ENCODE measurements around the gene MYBPC1.

The MYBPC1 gene

GRCh38 chr12:101599771-101600484 is 5.2 kb downstream of the MYBPC1 start:
- in situ Hi-C loops (cut with MboI; ENCODE audit: low sequenced_read_pairs) = no loop called here

DNA sequence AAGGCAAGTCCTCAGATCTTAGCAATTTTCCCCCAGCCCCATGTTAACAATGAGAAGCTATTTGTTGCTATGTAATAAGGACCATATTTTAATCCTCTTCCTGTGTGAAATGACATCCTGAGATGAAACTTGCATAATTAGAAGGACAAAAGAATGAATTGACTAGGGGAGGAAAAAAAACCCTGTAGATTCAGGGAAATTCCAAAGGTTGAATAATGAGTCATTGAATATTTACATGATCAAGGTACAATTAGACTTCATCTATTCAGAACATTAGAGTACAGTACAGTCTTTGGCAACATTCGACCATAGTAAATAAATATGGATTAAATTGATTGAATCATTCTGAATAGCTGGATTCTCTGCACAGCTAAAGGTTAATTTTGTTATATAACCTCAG is 9.4 kb downstream of the MYBPC1 start:
- in situ Hi-C loops (cut with MboI; ENCODE audit: low sequenced_read_pairs) = no loop called here

DNA sequence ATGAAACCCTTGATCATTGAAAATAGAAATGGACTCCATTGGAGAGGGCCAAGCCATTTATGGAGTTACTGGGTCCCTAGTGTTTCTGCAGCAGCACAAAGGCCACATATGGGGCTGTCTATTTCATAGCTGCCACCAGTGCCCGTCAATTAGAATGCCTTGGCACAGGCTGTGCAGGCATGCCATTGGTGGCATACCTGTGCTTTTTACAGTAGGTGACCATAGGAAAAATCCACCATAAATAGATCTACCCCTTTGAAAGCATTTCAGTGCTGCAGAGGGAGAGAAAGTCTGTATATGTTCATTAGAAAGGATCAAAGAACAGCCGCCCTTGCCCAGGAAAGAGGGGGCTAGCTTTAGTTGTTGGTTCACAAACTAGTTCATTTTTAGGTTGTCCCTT is 13.1 kb downstream of the MYBPC1 start:
- in situ Hi-C loops (cut with MboI; ENCODE audit: low sequenced_read_pairs) = no loop called here

DNA sequence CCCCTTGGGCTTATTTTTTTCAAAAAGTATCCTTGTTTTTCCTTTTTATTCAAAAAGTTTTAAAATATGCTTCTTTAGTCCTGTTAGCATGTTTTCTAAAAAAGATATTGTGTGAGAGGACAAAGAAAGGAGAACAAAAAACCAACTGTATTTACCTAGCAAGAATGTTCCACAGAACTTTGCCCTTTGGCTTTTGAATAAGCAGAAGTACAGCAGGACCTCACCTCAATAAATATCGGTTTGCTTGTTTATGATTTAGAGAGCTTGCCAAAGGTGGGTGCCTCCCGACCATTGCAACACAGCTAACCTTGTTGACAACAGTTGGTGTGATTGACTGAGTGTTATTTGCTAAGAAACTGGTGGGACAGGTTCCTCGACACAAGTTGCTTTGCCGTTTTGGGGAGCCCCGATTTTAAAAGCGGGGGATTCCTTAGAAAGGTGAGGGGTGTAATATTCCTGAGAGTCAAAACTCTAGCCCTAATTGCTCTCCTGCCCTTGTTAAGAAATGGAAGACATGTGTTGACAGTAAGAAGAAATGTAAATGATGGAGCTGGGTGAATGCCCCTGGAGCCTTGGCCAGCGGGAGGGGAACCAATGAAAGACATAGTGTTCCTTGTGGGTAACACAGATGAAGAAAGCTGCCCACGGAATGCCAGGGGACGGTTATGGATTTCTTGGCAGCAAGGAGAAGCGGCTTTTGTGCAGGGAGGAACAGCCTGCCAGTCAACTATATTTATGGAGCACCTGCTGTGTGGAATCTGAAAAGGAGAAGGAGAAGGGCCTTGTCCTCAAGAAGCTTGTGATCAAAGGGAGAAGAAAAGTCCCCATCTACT is 13.7 kb downstream of the MYBPC1 start:
- in situ Hi-C loops (cut with MboI; ENCODE audit: low sequenced_read_pairs) = no loop called here

DNA sequence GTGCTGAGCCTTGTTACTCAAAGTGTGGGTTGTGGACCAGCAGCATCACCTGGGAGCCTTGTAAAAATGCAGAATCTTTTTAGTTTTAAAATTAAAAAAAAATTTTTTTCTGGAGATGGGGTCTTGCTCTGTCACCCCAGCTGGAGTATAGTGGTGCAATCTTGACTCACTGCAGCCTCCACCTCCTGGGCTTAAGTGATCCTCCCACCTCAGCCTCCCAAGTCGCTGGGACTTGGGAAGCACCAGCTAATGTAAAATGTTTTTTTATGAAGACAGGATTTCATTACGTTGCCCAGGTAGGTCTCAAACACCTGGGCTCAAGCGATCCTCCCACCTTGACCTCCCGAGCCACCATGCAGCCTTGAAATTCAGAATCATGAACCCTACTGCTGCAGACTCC is 14.4 kb downstream of the MYBPC1 start:
- in situ Hi-C loops (cut with MboI; ENCODE audit: low sequenced_read_pairs) = no loop called here

GRCh38 chr12:101612160-101612916 is 17.6 kb downstream of the MYBPC1 start:
- in situ Hi-C loops (cut with MboI; ENCODE audit: low sequenced_read_pairs) = no loop called here

DNA sequence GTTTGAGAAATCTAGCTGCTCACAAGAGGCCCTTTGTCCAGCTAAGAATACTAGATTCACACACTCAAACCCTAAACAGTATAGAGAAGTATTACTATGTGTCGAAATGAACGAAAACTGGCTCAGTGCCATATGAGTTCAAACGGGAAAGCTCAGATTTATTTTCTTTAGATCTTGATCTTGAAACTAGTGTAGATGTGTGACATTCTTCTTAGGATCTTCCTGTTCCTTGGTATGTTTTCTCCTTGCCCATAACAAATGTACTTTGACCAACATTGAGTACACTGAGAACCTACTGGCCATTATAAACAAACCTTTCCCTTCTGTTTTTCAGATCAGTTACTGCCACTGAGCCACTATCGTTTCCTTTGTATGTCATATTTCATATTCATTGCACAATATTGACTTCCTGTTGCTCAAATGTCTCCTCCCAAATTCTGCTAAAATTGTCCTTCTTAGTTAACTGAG is 21.3 kb downstream of the MYBPC1 start:
- in situ Hi-C loops (cut with MboI; ENCODE audit: low sequenced_read_pairs) = no loop called here

DNA sequence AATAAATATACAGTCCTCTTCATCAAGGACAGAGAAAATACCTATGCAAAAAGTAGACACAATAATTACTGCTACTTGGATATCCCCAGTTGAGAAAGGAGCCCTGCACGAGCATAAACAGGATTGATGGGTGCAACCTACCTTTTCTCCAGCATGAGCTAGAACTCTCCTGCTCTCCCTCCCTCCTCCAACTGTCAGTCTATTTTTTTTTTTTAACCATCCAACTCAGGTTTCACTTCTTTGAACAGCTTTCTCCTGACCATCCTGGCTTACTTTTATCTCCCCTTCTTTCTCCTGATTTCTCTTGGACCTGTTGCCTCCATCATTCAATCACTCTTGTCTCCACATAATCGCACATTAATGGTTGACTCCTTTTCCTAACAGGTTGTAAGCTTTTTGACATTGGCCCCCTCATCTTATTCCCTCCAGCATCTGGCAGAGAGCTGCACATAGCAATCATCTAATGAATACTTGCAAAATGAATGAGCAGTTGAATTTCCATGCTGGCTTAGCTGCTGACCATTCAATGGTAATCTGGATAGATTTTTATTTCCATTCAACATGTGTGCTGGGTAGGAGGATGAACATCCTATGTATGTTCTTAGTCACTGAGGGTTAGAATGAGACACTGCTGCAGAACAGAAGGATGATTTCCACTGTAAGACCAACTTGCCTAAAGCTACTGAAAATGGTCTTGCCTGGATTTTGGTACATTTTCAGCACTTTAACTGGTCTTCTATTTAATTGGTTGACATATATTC is 24.4 kb downstream of the MYBPC1 start:
- in situ Hi-C loops (cut with MboI; ENCODE audit: low sequenced_read_pairs) = no loop called here

- in situ Hi-C loops (cut with MboI; ENCODE audit: low sequenced_read_pairs) = no loop called here
Measured at GRCh38 chr12:101619858-101620761, 25.3 kb downstream of the MYBPC1 start.

DNA sequence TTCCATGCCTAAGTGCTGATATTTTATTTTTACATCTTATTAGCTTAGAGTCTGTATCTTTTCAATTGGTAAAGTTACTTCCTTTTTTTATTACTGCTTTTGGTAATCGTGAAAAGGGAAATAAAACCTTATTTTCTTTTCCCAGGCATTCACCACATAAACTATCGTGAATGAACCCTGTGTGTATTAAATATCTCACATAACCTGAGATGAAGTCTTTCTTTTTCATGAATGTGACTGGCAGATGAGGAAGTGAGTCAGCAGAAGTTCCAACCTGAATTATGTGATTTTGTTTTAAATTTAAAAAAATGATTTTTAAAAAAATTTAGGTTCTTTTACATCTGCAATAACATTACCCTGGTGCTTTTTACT is 26.0 kb downstream of the MYBPC1 start:
- in situ Hi-C loops (cut with MboI; ENCODE audit: low sequenced_read_pairs) = no loop called here

DNA sequence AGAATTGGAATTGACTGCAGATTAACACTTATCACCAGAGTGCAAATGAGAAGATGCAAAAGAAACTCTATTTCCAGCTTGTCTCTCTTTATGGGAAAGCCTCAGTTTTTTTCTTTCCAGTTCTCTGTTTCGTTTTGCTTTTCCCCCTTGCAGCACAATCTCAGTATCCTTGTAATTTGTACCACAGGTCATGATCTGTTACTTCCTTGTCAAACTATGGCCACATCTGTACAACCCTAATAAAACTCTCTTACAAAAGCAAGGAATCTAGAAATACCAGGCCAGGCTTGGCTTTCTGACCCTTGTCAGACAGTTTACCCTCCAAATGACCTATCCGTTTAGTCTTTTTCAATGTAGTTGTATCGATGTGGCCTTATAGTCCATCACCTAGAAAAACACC is 33.9 kb downstream of the MYBPC1 start:
- in situ Hi-C loops (cut with MboI; ENCODE audit: low sequenced_read_pairs) = no loop called here

DNA sequence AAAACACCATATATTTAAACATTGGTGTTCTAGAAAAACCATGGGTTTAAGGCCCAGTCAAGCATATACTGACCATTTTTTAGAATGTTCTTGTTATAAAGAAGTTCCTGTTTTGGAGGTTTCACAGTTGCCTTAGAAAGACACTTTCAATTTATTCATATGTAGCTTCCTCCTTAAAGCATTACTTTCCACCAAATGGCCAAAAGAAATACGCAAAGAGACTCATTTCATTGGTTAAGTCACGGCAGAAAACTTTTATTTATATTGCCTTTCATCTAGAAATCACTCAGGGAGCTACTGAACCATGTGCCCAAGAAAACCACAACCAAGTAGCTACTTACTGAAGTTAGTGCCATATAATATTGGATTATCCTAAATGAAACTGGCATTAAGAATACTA is 40.0 kb downstream of the MYBPC1 start:
- in situ Hi-C loops (cut with MboI; ENCODE audit: low sequenced_read_pairs) = no loop called here

DNA sequence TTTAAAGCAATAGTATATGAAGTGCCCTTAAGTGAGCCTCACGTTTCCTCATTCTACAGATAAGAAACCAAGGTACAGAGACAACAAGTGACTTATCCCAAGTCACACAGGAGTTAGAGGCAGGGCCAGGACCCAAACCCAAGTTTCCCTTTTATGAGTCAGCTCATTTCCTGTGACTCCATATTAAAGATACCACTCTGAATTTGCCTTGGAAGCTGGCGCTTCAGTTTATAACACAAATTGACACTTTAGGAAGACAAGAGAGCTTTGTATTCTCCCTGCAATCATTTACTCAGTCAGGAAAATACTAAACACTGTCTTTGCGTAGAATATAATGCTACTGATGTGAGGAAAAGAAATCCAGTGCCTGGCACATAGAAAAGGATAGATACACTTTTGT is 43.2 kb downstream of the MYBPC1 start:
- in situ Hi-C loops (cut with MboI; ENCODE audit: low sequenced_read_pairs) = no loop called here

- in situ Hi-C loops (cut with MboI; ENCODE audit: low sequenced_read_pairs) = no loop called here
Measured at GRCh38 chr12:101642115-101643067, 47.6 kb downstream of the MYBPC1 start.

GRCh38 chr12:101647711-101648110 is 52.9 kb downstream of the MYBPC1 start:
- in situ Hi-C loops (cut with MboI; ENCODE audit: low sequenced_read_pairs) = no loop called here

GRCh38 chr12:101648195-101648594 is 53.4 kb downstream of the MYBPC1 start:
- in situ Hi-C loops (cut with MboI; ENCODE audit: low sequenced_read_pairs) = no loop called here

DNA sequence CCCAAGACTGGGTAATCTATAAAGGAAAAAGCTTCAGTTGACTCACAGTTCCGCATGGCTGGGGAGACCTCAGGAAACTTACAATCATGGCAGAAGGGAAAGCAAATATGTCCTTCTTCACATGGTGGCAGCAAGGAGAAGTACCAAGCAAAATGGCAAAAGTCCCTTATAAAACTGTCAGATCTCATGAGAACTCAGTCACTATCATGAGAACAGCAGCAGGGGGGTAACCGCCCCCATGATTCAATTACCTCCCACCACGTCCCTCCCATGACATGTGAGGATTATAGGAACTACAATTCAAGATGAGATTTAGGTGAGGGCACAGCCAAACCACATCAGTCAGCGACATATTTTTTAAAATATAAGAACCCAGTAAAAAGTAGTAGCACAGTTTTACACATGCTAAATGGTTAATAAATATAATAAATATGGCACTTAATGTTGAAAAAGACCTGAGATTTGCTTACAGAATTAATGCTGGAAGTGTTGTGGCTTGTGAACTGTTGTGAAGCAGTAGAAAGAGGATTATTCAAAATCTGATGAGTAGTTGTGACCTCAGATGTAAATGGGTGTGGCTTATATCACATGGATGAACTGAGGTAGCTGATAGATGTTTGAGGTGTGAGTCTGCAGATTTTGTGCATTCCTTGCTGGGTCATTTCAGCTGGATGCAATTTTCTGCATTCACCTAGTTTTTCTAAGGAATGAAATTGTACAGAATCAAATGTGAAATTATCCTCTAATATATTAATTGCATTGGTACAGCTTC is 55.8 kb downstream of the MYBPC1 start:
- in situ Hi-C loops (cut with MboI; ENCODE audit: low sequenced_read_pairs) = no loop called here

- in situ Hi-C loops (cut with MboI; ENCODE audit: low sequenced_read_pairs) = no loop called here
Measured at GRCh38 chr12:101653030-101653429, 58.3 kb downstream of the MYBPC1 start.

Measured in HL-60/S4 treated with retinoic acid at 250 ng/mL for 4 days and 3 days (cell line).